SIG-M5 (cell line): Measurements from ENCODE around the gene PPAN.

Source experiments
- DNase-seq: peaks from one replicate; lab custom pipeline; 2025; lab: John Stamatoyannopoulos, UW

PPAN gene

DNA sequence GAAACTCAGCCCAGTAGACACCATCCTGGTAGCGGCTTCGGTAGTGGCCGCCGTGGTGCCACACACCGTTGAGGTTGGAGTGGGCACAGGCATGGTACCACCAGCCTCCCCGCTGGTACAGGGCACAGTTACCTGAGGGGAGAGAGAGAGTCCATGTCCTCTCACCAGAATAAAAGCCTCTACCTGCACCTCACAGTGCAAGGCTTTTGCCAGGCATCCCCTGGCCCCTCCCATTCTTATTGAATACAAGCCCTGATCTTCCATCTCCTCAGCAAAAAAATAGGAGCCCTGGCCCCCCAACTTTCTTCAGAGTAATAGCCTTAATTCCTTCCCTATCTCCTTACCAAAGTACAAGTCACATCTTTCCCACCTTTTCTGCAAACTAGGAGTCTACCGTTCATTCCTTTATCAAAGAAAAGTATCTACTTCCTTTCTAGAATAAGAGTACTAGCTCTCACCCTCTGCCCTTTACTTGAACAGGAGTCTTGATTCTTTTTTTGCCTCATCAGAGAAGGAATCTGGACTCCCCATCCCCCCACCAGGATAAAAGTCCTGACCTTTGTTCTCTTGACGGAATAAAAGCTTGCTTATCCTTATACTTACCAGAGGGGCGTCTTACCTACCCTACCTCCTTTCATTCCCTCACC, 13.4 kb upstream of the PPAN start:
- no peak for DNase-seq

DNA sequence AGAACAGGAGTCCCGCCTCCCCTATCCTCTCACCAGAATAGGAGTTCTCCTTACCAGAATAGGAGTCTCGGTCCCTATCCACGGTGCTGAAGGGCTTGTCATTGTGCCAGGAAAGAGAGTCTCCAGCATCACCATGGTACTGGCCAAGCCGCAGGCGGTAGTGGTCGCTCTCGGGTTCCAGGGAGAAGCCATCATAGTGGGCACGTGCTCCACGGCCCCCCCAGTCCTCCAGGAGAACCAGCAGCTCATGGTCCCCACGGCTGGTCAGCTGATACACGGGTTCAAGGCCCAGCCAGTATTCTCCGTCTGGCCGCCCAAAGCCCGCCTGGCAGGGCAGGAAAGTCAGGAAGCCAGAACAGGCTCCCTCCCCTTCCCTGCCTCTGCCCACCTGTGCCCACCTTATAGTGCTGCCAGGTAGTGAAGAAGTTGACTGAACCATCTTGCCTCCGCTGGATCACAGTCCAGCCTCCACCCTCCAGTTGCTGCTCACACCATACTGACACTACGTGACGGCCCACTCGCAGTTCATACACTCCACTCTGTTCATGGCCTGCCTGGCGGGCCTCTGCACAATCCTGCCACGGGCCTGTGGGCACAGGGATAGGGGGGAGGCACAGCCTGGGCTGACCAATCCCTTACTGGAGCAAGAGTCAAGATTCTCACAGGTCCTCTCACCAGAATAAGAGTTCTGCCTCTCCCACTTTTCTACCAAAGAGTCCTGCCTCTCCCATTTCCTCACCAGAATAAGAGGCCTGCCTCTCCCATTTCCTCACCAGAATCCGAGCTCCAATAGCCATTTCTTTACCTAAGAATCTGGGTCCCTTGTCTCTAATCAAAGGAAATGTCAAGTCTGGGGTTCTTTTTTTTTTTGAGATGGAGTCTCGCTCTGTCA, 12.6 kb upstream of the PPAN start:
- DNase-seq = no peak

DNA sequence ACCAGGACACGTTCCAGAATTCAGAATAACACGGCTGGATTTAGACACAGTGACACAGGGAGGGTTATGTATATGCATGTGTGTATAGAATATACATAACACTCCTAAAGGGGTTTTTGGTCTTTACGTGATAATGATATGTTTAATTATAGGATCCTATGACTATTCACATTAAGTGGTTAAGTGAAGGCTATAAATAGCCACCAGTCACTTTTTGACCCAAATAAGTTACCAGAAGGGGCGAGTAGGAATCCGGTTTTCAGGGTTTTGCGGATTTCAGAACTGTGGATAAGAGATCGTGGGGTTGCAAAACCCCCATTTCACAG, 10.6 kb upstream of the PPAN start:
- no peak for DNase-seq

DNA sequence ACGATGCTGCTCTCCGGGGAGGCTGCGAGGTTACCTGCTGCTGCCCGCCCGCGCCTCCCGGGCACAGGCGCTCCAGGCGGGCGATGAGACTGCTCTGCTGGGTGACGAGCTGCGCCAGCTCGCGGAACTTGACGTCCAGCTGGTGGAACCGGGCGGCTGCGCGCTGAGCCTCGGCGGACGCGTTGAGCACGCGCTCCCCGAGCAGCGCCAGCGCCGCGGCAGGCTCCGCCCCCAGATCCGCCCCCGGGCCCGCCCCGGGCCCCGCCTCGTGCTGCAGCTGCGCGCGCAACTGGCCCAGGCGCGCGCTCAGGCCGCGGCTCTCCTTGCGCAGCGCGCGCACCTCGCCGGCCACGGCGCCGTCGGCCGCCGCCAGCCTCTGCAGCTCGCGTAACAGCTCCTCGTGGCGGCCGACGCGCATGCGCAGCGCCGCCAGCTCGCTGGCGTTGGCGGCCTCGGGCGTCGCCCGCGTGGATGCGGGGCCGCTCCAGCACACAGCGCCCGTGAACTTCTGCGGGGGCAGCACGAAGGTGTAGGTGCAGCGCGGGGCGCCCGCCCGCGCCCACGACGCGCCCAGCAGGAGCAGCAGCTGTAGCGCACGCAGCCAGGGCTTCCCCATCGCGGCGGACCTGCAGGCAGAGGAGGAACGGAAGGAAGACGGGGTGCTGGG, 10.1 kb upstream of the PPAN start:
- DNase-seq = no peak

DNA sequence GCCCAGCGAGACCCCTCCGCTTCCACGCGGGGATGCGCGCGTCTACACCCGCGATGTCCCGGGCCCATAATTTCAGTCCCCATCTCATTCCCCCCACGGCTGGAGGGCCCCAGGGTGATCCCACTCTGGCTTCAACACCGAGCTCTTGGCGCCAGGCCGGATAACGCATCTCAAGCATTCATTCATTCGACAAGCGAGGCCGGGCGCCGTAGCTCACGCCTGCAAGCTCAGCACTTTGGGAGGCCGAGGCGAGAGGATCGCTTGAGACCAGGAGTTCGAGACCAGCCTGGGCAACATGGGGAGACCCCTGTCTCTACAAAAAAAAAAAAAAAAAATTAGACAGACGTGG, 9.6 kb upstream of the PPAN start:
- DNase-seq = no peak

DNA sequence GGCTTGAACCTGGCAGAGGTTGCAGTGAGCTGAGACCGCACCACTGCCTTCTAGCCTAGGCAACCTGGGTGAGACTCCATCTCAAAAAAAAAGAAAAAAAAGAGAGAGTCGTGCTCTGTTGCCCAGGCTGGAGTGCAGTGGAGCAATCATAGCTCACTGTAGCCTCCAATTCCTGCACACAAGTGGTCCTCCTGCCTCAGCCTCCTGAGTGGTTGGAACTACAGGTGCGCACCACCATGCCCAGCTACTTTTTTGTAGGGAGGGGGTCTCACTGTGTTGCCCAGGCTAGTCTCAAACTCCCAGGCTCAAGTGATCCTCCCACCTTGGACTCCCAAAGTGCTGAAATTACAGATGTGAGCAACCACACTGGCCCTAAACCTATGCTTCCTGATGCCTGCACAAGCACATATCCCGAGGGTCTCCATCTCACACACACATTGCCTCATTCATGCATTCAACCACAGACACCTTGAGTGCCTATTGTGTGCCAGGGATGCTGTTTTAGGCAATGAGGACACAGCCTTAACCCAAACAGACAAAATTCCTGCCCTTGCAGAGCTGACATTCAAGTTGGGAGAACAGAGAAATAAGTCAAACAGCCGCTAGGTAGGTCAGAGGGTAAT, 5.9 kb upstream of the PPAN start:
- DNase-seq = no peak

DNA sequence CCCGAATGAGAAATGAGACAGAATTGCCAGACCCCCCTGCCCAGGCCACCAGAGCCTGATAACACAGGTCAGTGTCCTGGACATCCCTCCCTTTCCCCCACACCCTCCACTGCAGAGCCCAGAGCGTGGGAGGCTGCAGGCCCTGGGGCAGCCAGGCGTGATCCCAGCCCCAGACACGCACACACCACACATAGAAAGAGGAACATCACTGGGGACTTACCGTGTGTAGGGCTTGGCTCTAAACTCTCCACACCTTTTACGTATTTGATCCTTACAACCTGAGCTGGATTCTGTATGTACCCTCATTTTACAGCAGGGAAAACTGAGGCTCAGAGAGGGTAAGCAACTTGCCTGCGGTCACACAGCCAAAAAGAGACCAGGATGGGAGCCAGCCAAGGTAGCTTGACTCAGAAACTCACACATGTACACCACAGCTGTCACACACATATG, 3.4 kb upstream of the PPAN start:
- DNase-seq = no peak

DNA sequence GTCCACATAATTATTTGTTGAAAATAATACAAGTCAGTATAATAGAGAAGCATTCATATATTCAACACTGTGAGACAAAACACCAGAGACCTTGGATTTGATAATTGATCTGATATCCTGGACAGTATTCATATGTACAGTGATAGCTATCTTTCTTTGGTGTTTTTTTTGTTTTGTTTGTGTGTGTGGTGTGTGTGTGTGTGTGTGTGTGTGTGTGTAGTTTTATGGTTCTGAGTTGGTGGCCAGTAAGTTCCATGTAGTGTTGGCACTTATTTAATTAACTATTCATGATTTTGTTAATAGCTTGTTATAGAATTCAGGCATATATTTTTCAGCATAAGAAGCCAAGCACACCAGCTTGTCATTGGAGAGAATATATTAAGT, 2.0 kb upstream of the PPAN start:
- DNase-seq = no peak

DNA sequence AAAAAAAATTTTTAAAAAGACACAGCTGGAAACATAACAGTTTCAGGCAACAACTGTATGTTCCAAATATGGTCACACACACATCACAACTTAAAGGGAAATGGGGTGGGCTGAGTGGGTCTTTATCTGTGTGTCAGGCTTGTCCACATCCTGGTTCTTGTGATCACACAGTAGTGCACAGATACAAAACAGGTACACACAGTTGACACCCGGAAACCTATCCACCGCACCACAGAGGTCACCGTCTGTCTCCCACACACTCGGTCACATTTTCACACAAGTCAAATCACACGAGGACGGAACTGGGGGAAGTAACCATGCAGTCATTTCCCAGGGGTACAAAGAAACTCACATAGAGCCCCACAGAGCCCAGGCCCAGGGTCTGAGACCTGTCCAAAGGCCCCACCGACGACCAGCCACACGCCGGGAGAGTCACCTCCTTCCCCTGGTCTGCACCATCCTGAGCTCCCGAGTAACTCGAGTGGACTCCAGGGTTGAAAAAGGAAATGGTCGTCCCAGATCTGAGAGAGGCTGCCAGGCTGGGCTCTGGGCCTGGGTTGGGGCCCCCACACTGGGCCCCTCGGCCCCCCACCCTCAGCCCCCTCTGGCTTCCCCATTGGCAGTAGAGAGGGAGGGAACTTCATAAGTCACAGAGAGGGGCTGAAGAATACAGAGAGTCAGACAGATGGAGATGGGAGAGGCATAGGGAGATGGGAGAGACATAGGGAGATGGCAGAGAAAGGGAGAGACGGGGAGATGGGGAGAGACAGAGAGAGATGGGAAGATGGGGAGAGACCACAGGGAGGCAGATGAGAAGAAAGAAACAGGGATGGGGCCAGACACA, 1.3 kb upstream of the PPAN start:
- DNase-seq = no peak

DNA sequence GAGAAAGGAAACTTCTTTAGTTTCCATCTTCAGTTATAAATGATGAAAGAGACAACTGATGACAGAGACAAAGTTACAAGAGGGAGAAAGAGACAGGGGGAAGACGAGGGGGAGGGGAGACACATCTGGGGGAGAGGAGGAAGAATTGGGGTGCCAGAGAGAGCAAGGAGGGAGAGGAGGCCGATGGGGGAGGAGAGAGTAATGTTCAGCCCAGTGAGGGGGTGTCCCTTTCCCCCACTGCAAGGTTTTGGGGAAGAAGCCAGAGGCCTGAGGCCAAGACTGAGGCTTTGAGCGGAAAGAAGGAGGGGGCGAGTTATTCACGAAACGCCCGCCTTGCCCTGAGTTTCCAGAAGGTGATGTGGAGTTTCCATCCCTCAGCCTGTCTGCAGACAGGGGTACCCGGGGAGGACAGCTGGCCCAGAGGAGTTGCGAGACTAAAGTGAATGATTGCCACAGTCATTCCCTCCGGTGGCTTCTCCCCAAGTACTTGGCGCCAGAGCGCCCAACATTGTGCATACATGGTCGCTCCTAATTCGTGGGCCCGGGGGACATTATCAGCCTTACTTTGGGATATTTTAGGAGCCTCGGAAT, 558 bp upstream of the PPAN start:
- no peak for DNase-seq

DNA sequence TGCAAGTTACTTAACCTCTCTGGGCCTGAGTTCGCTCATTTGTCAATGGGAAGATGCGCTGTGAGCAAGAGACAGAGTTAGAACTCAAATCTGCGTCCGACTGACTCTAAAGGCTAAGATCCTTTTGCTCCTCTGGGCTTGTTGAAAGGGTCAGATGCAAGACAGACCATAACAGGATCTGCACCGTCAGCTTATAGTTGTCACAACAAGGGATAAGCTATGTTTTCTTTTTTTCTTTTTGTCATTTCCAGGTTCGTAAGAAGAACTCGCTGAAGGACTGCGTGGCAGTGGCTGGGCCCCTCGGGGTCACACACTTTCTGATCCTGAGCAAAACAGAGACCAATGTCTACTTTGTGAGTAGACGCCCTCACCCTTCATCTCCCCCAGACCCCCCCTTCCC, 1.1 kb downstream of the PPAN start:
- DNase-seq = no peak

DNA sequence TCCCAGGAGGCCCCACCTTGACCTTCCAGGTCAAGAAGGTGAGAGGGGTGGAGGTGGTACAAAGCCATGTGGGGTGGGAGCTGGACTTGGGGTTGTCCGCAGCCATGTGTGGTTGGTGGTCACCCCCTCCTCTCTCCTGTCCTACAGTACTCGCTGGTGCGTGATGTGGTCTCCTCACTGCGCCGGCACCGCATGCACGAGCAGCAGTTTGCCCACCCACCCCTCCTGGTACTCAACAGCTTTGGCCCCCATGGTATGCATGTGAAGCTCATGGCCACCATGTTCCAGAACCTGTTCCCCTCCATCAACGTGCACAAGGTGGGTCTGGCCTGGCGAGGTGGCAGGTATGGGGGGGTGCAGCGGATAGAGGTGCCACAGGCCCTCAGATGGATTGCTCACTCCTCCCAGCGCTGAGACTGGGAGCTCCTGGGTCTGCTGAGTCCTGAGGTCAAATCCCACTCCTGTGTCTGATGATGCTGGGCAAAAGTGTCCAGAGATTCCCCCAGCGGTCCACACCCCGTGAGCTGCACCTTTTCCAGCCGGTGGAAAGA, 1.7 kb downstream of the PPAN start:
- DNase-seq = no peak

DNA sequence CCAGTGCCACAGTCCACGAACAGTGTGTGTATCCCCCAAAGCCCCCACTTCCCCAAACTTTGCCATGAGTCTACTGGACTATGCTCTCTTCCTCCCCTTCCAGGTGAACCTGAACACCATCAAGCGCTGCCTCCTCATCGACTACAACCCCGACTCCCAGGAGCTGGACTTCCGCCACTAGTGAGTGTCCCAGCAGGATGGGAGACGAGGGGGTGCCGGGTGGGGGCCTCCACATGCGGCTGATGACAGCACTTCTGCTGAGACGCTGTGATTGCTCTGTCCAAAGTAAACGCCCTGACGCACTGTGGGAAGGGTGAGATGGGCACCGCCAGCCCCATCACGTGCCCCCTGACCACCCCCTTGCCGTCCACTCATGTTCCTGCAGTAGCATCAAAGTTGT, 3.4 kb downstream of the PPAN start:
- no peak for DNase-seq

DNA sequence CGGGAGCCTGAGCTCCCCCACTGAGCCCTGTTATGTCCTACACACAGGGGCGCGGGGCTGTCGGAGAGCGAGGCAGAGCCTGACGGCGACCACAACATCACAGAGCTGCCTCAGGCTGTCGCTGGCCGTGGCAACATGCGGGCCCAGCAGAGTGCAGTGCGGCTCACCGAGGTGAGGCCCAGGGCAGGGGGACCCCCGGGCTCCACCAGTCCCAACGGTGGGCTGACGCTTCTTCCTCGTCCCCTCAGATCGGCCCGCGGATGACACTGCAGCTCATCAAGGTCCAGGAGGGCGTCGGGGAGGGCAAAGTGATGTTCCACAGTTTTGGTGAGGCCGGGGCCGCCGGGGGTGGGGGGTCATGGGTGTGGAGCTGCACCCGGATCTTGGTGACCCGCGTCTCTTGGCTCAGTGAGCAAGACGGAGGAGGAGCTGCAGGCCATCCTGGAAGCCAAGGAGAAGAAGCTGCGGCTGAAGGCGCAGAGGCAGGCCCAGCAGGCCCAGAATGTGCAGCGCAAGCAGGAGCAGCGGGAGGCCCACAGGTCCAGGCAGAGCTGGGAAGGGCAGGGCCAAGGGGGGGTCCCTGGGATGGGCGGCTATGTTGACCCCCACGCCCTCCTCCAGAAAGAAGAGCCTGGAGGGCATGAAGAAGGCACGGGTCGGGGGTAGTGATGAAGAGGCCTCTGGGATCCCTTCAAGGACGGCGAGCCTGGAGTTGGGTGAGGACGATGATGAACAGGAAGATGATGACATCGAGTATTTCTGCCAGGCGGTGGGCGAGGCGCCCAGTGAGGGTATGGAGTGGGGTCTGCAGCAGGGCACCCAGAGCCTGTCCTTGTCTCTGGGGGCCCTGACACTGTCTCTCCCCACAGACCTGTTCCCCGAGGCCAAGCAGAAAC, 4.2 kb downstream of the PPAN start:
- DNase-seq = no peak

DNA sequence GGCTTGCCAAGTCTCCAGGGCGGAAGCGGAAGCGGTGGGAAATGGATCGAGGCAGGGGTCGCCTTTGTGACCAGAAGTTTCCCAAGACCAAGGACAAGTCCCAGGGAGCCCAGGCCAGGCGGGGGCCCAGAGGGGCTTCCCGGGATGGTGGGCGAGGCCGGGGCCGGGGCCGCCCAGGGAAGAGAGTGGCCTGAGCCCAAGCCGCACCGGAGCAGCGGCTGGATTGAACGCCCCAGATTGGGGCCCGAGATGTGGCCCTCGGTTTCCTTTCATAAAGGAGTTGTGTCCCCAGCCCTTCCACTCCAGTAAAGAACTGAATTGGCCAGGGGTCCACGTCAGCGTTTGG, 4.8 kb downstream of the PPAN start:
- DNase-seq = no peak

DNA sequence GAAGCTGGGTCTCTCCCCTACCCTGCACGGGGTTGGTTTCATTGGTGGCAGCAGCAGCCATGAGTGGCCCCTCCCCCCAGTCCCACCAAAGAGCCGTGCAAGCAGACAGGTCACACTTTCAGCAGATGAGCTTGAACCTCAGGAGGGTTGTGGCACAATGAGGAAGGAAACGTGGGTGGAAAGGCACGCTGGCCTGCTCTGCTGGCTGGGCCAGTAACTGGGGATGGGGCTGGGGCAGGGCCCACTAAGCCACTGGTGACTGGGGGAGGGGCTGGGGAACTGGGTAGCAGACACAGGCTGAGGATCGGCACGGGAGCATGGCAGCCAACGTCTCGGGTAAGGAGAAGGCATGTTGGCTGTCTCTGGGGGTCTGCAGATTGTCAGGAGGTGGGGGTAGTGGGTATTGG, 5.2 kb downstream of the PPAN start, which contains the start of gene P2RY11:
Gene P2RY11 (plus strand): TSS at position 289 of the 407 bp plus-strand sequence. CDS start 29 bp downstream, at position 318.
- DNase-seq = no peak

DNA sequence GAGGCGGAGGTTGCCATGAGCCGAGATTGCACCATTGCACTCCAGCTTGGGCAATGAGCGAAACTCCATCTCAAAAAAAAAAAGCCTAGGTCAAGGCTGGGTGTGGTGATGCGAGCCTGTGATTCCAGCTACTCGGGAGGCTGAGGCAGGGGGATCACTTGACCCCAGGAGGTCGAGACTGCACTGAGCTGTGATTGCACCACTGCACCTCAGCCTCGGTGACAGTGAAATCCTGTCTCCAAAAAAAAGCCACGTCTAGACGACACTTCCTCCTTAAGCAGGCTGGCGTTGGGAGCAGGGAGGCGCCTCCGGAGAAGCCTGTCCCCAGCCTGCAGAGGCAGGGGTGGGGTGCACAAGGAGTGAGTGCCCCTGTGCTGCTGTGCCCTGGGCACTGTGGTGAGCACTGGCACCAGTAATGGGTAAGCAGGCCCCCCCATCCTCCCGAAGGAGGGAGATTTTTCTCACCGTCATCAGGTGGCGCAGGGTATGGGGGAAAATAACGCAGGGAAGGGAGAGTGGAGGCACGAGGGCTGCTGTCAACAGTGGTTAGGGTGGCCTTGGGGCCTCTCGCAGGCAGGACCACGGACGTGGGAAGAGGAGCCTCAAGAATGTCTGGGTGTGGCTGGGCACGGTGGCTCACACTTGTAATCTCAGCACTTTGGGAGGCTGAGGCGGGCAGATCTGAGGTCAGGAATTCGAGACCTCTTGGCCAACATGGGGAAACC, 6.0 kb downstream of the PPAN start:
- no peak for DNase-seq

DNA sequence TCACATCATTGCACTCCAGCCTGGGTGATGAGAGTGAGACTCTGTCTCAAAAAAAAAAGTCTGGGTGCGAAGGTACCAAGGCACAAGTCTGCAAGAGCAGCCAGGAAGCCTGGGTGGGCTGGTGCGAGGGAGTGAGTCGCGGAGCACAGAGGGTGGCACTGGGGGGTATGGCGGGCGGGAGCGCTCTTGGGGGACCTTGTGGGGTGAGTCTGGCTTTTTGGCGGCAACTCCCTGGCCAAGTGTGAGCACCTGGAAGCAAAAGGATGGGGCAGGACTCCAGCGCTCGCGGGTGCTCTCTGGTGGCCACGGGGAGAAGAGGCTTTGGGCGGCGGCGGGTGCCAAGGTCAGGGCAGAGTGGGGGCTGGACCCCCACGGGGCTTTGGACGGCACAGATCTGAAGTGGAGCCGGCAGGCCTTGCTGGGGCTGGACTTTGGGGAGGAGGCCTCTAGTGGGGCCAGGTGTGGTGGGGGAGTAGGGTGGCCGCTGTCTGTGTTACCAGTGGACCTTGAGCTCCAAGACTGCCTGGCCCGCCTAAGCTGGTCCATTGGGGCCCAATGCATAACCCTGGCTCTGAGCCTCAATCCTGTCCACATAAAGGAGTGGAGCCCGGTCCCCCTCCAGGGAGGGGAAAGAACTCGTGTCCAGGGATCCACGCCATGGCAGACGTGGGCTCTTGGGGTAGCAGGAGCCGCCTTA, 6.9 kb downstream of the PPAN start:
- DNase-seq = no peak

DNA sequence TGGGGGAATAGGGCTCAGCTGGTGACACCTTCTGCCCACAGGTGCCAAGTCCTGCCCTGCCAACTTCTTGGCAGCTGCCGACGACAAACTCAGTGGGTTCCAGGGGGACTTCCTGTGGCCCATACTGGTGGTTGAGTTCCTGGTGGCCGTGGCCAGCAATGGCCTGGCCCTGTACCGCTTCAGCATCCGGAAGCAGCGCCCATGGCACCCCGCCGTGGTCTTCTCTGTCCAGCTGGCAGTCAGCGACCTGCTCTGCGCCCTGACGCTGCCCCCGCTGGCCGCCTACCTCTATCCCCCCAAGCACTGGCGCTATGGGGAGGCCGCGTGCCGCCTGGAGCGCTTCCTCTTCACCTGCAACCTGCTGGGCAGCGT, 7.4 kb downstream of the PPAN start:
- DNase-seq = no peak
